ENCODE data around the gene RNF31. TPM values are rescaled to one million over a fixed set of nuclear protein-coding genes. Genes with fewer than 3 reads are reported as not detected.

RNF31 gene
- total RNA-seq, 4 donors from 2014 or later, result 17.7 to 106 (median 57.9) TPM

DNA sequence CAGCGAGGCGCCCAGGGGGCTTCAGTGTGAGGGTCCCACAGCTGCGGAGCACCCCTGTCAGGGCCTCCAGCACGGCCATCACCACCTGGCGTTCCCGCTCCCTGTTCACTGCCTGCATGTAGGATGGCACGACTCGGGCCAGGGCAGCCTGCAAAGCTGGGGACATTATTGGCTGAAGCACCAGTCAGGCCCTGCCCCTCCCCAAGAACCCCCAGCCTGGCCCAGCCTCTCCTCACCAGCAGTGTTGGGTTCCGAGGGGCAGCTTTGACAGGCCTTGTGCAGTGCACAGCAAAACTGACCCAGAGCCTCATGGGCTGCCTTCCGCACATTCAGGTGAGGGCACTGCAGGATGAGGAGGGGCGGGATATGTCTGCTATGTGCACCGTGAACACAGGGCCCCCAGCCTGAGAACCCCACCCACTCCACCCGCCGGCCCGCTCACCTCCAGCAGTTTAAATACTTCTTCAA, 35.8 kb downstream of the RNF31 start:
- intact Hi-C loops (cut with DNase I; ENCODE audit: low total_unique reads), result no loop called here
- Histone ChIP-seq H3K9me3 (no peaks in the 10 kb centered on the region), H3K36me3 (no peaks in the 10 kb centered on the region), H3K4me3 (no peak overlapping the region), H3K4me1 (no peaks in the 10 kb centered on the region), H3K27ac (no peak overlapping the region), H3K27me3 (no peaks in the 10 kb centered on the region)
- no peak for DNase-seq
- TF ChIP-seq POLR2A (IDR thresholded peaks at IDR 0.05), result no peak

- H3K36me3 ChIP-seq, result no peaks in the 10 kb centered on the region
Measured at GRCh38 chr14:24184104-24184970, 37.0 kb downstream of the RNF31 start.

GRCh38 chr14:24185026-24185425, 37.7 kb downstream of the RNF31 start:
- H3K27ac ChIP-seq, result no peak overlapping the region
- intact Hi-C loops (cut with DNase I; ENCODE audit: low total_unique reads), result no loop called here
- DNase-seq, result no peak

More at GRCh38 chr14:24184104-24184970, 37.0 kb downstream of the RNF31 start:
- H3K9me3 ChIP-seq, result no peaks in the 10 kb centered on the region
- H3K4me3 ChIP-seq, result no peak overlapping the region
- no peaks in the 10 kb centered on the region for H3K27me3 ChIP-seq
- DNase-seq, result no peak
- intact Hi-C loops (cut with DNase I; ENCODE audit: low total_unique reads), result no loop called here
- no peak overlapping the region for H3K27ac ChIP-seq
- no peak for TF ChIP-seq POLR2A (IDR thresholded peaks at IDR 0.05)
- TF ChIP-seq CTCF (IDR thresholded peaks at IDR 0.05), result no peak
- no peaks in the 10 kb centered on the region for H3K4me1 ChIP-seq

DNA sequence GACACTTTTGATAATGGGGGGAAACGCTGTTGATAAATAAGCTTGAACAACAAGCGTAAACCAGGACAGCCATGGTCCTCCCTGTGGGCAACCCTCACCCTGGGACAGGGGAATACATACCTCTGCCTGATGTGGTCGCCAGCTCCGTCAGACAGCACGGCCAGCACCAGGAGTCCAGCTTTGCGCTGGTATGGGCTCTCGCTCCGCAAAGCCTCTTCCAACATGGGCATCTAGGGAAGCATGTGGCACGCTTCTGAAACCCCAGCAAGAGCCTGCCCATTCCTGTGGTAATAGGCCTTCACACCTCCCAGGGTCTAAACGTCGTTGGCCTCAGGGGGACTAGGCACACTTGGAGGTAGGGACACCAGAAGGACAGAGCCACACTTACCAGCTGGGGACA, 38.4 kb downstream of the RNF31 start:
- no peaks in the 10 kb centered on the region for H3K27me3 ChIP-seq
- no peaks in the 10 kb centered on the region for H3K36me3 ChIP-seq
- H3K27ac ChIP-seq, result no peak overlapping the region
- H3K4me1 ChIP-seq, result no peaks in the 10 kb centered on the region
- intact Hi-C loops (cut with DNase I; ENCODE audit: low total_unique reads), result no loop called here
- TF ChIP-seq CTCF (IDR thresholded peaks at IDR 0.05), result no peak
- TF ChIP-seq POLR2A (IDR thresholded peaks at IDR 0.05), result no peak
- no peak for DNase-seq
- no peak overlapping the region for H3K4me3 ChIP-seq
- no peaks in the 10 kb centered on the region for H3K9me3 ChIP-seq

More at GRCh38 chr14:24185026-24185425, 37.7 kb downstream of the RNF31 start:
- H3K4me3 ChIP-seq, result no peak overlapping the region
- H3K36me3 ChIP-seq, result no peaks in the 10 kb centered on the region
- H3K9me3 ChIP-seq, result no peaks in the 10 kb centered on the region
- no peaks in the 10 kb centered on the region for H3K27me3 ChIP-seq
- H3K4me1 ChIP-seq, result no peaks in the 10 kb centered on the region
- TF ChIP-seq CTCF (IDR thresholded peaks at IDR 0.05) (no peak), POLR2A (IDR thresholded peaks at IDR 0.05) (no peak)

- H3K27me3 ChIP-seq, result no peaks in the 10 kb centered on the region
- no peak overlapping the region for H3K27ac ChIP-seq
- intact Hi-C loops (cut with DNase I; ENCODE audit: low total_unique reads), result no loop called here
- no peak for DNase-seq
- TF ChIP-seq CTCF (IDR thresholded peaks at IDR 0.05) (no peak), POLR2A (IDR thresholded peaks at IDR 0.05) (no peak)
- no peaks in the 10 kb centered on the region for H3K9me3 ChIP-seq
- no peaks in the 10 kb centered on the region for H3K4me1 ChIP-seq
- H3K4me3 ChIP-seq, result no peak overlapping the region
- no peaks in the 10 kb centered on the region for H3K36me3 ChIP-seq
Measured at GRCh38 chr14:24186831-24187538, 39.7 kb downstream of the RNF31 start.
